HG02642 (cell line): ENCODE data around the gene JMJD6.
"Not testable (repeated sequence)": the region's sequence is repeated elsewhere in the genome, so short reads cannot be mapped to it uniquely, and the experiment has no call there.

ENCODE experiments used
- ATAC-seq: cut with Tn5 transposase; IDR thresholded peaks from one replicate; pipeline ENCODE4 v1.9.1; 2021; ENCODE audit warnings: mild to moderate bottlenecking; ENCODE audit not compliant: unreplicated experiment, poor library complexity

The JMJD6 gene

DNA sequence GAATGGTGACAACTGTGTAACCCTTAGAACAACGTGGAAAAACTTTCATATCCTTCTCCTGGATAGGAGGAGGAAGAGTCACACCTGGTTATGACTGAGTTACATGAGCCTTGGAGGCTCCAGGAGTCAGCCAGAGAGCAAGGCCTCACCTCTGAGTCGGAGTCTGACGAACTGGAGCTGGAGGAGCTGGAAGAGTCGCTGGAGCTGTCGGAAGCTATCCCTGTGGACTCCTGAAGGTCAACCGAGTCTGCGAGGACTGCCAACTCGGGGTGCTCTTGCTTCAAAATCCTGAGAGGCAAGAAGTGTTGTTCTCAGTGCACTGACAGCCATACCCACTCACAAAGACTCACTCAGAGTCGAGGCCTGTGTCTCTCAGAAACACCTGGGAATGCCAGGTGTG is 6.2 kb downstream of the JMJD6 start:
- no peak for ATAC-seq

DNA sequence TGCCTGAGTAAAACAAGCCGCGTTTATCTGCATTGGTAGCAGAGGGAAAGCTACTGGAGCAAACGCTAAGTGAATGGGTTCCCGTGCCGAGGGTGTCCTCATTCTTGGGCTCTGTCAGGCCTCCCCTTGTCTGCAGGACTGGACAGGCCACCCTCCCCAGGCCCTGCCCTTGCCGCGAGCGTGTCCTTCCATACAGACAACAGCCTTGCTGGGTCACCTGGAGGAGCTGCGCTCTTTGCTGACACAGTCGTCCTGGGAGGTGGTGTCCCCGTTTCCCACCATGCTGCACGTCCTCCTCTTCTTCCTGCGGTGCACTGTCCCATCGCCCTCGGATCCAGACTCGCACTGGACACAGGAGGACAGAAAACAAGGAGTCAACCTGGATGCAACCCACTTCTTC is 7.9 kb downstream of the JMJD6 start:
- no peak for ATAC-seq

DNA sequence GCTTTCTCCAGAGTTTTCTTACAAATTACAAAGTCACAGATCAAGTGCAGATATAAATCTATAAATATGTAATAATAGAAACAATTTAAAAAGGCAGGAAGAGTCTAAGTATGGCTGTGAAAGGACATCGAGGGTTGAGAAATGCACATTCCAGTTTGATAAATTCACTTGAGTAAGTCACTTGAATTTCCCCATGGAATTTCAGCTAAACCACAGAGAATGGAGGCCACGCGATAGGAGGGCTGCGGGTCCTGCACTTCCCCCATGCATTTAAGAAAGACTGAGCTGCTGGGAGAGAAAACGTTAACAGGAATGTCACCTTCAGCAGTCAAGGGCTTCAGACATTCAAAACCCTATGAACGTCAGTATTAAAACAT is 9.6 kb downstream of the JMJD6 start:
- ATAC-seq: no peak

DNA sequence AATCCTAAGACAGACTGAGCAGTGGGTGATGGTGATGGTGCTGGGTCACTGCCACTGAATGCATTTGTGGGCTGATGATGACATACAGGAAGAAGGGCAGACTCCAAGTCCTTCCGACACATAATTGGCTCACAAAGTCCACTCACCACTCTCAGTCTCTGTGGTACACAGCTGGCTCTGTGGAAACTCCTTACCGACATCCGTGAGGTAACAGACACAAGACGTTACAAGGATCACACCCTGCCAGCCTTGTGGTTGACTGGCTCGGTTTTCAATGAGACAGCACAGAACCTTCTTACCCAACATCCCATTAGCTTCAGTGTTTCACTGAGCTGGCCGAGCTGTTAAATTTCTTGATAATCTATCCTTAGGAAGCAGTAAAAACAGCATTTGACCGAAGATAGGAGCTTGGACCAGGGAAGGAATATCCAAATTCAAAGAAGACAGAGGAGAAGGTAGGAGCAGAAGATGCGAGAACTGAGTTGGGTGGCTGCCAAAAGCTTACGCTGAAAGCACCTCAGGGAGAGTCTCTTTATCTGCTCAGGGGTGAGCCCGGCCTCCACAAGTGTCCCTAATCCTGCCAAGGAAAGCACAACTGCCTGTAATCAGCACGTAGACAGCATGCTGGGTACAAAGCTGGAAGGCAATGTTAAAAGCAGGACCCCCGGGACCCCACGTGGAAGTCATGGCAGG is 10.1 kb downstream of the JMJD6 start:
- ATAC-seq: no peak

DNA sequence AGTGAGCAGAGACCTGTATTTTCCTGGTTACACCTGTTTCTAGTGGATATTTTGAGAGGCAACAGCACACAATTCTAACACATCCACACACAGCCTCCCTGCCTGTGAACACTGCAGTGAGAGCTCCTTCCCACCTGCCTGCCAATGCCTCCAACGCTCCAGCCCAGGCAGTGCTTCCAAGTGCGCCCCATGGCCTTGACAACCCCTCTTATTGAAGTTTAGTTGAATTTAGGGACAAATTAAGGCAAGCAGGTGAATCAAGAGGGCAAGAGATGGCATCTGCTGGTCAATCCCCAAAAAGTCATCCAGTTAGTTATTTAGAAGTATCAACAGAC is 10.9 kb downstream of the JMJD6 start:
- ATAC-seq: no peak

DNA sequence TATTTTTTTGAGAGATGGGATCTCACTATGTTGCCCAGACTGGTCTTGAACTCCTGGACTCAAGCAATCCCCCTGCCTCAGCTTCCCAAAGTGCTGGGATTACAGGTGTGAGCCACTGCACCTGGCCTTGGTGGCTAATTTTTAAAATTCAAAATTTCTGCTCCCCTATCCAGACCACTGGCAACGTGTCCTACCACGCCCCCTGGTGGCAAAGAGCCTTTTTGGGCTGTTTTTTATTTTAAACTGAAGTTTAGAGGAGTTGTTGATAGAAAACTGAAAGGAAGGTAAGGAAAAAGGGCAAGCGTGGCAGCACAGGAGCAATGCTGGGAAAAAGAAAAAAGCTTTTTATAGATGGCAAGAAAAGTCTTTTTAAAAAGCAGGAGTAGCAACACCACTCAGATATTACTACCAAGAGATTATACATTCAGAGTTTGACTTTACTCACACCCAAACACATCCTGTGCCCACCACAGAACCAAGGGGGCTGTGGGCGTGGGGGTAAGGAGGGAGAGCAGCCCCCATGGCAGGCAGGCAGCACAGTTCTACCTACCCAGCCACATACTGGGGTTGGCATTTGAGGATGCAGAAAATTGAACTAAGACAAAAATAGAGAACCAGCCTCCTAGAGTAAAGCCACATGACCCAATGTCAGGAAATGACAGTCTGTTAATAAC is 11.4 kb downstream of the JMJD6 start:
- ATAC-seq: no peak

DNA sequence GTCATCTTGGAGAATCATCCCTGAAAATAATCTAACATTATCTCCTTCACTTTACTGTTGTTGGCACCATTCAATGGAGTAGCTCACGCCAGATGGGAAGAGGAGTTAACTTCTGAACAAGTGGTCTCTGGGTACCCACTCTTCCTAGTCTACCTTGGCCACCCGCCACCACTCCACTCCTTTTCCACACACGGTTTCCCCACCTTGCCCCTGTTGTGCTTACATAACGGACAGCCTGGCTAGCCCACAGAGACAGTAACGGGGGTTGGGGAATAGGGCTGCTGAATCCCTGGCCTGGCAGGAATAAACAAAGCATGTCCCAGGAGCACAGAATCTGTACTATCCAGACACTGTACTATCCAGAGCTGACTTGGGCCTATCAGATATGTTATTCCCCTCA is 12.1 kb downstream of the JMJD6 start:
- ATAC-seq: no peak

DNA sequence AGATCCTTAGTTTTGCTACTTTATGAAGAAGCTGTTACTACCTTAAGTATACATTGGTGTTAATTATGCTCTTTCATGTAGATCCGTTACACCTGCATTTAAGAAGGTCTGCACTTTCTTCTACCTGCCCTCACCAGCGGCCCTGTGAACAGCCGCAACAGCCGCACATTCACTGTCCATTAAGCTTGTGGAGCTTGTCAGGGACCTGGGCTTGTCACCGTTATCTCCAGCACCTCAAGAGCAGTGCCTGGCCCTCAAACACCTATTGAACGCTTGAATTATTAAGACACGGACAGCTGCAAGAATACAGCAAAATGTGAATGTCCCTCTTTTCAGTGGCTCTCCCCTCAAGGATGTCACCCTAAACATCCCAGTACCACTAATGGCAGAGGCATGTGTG is 12.6 kb downstream of the JMJD6 start:
- no peak for ATAC-seq

DNA sequence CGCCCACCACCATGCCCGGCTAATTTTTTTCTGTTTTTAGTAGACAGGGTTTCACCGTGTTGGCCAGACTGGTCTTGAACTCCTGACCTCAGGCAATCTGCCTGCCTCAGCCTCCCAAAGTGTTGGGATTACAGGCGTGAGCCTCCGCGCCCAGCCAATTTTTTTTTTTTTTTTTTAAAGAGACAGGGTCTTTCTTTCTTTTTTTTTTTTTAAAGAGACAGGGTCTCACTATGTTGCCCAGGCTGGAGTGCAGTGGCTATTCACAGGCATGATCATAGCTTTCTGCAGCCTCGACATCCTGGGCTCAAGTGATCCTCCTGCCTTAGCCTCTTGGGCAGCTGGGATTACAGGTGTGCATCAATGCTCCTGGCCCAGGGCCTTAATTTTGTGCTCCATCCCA is 14.1 kb downstream of the JMJD6 start:
- not testable (repeated sequence) for ATAC-seq

DNA sequence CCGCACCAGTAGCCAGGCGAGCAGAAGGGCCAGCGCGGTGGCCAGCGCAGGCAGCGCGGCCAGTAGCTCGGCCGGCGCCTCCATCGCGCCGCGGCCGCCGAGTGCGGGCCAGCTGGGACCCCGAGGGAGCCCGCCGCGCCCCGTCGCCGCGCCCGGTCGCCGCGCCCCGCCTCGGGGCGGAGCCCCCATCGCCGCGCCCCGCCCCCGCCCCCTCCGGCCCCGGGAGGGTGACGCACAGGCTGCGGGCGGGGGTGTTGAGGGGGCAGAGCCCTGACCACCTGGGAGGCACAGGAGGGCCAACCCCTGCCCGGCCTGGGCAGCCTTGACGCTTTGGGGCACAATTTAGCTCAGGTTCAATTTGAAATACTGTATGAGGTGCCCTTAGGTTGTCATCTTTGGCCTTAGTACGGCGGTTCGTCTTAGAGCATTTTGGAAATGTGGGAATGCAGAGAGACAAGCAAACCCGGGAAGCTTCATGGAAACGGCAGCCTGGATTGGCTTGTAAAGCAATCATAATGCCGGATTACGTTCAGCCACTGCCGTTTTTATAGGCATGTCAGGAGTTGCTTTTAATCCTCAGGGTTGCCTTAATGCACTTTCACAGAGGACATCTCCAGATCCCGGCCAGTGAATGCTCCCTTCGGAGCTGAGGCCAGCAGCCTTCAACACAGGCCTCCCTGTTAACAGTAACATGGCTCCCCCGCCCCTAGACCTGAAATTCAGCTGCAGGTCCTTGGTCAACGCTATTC is 15.4 kb downstream of the JMJD6 start, which contains the start of gene MXRA7:
Gene MXRA7, minus strand, starts transcription at position 103 of the 749 bp plus-strand sequence. Its CDS starts 19 bp downstream, at position 84.
- peak; percentile 64 for ATAC-seq

DNA sequence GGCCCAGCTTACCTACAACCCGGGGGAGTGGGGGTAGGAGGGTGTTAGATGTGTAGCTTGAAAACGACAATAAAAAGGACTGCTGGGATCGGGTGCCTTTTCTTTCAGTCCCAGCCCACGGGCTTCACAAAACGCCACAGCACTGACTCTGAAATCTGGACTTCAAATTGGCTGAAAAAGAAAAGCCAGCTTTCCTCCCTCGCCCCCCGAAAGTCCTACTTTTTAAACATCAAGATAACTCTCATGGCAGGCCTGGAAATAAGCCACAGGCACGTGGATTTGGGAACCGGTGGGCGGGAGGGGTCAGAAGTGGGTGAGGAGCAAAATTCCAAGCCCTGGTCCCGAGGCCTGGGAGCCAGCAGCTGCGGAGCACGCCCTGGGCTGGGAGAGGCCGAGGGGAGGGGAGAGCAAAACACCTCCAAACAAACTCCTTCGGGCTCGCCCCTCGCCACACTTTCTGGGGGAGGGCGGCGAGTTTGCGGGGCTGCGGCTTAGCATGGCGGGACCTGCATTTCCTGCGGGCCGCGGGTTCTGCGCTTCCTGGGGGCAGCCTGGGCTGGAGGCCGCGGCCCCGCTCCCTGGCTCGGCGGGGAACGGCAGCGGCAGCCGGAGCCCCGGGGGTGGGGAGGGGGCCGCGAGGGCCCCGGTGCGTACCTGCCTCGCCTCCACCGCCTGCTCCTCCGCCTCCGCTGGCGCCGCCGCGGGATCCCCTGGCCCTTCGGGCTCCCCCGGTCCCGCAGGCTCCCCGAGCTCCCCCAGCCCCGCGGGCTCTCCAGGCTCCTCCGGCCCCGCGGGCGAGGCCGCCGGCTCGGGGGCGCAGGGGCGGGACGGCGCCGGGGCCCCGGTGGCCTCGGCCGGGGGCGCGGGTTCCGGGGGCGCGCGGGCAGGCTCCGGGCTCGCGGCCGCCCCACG is 16.2 kb downstream of the JMJD6 start:
- peak; percentile 28 for ATAC-seq

DNA sequence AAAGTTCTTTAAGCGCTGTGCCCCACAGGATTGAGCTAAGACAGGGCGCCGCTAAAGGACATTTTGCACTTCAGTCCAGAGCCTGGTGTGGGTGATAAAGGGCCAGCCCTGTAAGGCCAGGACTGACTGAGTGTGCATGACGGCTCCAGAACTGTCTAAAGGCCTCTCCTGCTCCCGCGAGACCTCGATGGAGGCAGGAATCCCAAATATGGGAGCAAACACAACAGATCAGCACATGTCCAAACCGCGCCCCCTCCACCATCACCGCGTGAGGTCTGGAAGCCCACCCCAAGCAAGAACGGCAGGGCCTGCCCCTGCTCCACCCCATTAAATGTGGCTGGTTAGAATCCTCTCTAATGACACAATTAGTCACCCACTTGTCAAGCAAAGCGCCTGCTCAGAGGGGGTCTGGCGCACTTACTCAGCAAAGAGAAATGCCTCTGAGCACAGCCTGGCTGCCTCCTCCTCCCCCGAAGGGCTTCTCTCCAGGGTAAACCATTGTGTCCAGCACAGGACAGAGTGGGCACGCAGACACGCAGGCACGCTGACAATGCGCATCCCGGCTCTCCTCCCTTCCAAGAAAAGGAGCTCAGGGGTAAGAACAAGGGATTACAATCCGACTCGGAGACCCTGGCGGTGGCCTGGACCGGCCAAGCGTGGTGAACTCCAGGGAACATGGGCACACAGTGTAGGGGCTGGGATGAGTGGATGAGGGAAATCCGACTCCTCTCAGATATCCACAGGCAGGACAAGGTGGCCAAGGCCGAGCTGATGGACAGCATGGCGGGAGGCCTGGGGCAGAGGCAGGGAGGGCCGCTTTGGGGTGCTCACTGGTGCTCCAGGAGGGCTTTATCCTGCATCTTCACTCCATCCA is 17.1 kb downstream of the JMJD6 start:
- ATAC-seq: no peak

DNA sequence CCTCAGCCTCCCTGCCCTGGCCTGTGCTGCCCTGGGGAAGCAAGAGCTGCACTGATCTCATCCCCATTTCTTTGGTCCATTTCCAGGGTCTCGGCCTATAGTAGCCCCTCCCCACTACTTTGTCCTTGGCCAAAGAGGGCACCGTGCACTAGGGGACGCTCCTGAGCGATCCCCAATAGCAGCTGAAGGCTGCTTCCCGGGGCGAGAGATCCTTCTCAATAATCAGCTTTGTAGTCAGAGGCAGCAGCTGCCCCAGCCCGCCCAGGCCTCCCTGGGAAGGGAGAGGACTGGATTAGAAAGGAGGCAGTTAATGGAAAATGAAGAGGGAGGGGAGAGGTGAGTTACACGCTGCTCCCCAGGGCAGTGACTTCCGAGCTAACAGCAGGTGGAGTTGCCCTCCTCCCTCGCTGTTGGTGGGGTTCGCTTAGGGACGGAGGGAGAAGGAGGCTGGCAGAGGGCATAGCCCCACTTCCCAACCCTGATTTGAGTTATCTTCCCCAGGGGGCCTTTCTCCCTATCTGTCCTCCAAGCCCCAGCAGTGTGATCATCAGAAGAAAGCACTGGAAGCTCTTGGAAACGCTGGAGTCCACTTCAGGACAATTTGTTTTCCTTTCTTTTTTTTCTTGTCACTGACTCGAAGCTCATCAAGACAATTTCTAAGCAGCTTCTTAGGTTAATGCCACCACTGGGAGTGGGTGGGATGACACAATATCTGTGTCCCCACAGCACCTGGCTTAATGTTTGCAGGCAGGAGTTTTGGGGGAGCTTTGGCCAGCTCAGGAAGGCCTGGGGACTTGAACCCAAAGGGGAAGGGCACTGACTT is 18.2 kb downstream of the JMJD6 start:
- ATAC-seq: no peak

DNA sequence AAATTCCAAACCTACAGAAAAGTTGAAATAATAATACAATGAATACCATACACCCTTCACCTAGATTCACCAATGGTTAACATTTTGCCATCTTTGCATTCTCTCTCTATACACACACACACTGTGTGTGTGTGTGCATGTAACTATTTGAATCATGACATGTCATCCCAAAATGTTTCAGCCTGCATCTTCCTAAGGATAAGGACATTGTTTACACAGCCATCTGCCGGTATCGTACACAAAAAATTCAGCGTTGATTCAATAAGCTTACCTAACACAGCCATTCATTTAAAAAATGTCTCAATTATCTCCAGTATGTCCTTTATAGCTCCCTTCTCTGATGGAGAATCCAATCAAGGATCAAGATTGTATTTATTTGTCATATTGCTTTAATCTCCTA is 19.6 kb downstream of the JMJD6 start:
- no peak for ATAC-seq

DNA sequence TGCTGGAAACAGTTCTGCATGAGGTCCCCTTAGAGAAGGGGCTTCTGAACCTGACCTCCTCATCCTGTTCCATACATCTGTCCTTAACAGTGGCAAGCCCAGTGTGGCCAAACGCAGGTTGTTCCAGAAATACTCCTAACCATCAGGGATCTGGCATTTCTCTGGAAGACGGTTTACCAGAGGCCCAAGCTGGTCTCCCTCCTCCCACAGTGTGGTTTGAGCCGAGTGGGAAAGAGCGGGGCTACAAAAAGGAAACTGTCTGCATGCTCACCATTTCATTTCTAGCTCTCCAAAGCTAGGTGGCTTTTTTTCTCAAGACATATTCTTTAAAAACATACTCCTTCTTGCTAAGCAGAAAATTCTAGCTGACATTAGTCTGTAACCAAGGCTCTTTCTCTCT is 21.6 kb downstream of the JMJD6 start:
- ATAC-seq: no peak

DNA sequence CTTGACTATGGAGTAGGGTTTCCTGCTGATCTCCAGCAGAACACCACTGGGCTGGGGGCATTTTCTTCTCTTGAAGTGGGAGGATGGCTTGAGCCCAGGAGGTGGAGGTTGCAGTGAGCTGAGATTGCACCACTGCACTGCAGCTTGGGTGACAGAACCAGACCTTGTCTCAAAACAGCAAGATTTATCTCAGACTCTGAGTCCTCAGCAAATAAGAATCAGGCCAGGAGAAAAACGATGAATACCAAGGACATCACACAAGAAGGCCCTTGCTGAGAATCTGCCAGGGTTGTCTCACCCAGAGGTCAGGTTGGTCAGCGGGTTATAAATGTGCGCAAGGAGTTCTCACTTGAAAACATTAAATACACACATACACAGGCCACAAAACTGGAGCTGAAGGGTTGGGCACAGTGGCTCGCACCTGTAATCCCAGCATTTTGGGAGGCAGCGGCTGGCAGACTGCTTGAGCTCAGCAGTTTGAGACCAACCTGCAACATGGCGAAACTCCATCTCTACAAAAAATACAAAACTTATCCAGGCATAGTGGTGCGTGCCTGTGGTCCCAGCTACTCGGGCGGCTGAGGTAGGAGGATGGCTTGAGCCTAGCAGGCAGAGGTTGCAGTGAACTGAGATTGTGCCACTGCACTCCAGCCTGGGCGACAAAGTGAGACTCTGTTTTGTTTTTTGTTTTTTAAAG is 23.3 kb downstream of the JMJD6 start:
- ATAC-seq: no peak

DNA sequence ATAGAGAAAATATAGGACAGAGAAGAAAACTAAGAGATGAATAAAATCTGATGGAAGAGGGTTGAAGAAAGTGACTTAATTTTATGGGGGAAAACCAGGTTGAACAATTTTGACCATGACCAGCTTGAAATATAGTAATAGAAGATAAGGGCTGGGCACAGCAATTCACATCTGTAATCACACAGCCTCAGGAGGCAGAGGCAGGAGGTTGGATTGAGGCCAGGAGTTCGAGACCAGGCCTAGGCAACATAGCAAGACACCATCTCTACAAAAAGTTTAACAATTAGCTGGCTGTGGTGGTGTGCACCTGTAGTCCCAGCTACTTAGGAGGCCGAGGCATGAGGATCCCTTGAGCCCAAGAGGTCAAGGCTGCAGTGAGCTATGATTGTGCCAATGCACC is 24.3 kb downstream of the JMJD6 start:
- no peak for ATAC-seq

DNA sequence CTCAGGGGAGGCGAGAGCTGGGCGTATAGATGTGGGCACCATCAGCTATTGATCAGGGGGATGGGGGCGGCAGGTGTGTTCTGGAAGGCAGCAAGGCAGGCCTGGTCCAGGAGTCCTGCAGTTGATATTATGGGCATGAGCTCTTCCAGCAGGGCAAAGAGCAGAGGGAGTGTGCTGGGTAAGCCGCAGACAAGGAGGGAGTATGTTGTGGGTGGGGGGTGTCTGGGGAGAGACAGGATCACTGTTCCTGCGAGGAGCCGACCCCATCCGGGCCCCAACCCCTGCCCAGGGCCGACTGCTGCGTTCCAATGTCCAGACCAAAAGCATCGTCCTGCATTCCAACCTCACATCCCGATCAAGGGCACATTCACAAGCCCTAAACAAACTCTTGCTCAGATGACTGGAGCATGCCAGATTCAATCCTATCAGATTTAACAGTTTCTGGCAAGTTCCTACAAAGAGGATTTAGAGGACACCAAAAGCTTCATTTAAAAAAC is 24.9 kb downstream of the JMJD6 start:
- ATAC-seq: no peak
